GM13977 (cell line): Measurements from ENCODE around the gene CALML3.

Source experiments
- DNase-seq: peaks from one replicate; pipeline ENCODE4 v3.0.0; 2012; ENCODE audit warnings: low spot score
- in situ Hi-C: fragments of 300-500 bp; cut with MboI; formaldehyde crosslinking; loops from one replicate; pipeline ENCODE4 v1.12.0; 2022; ENCODE audit warnings: low sequenced_read_pairs, low pct_unique_long_range_greater_than_20kb, mixed read lengths, inconsistent platforms; ENCODE audit not compliant: unreplicated experiment
- TF ChIP-seq, protein P1 (sequence below): IDR thresholded peaks from 2 replicates; pipeline ENCODE4 v1.5.1; 2012; ENCODE audit warnings: mild to moderate bottlenecking, control low read depth; ENCODE audit not compliant: insufficient read depth; ENCODE audit errors: extremely low read depth, missing control alignments

CALML3 gene

GRCh38 chr10:5485948-5486852 lies 38.6 kb upstream of the CALML3 start:
- in situ Hi-C loops: no loop called here
- TF ChIP-seq, protein P1, sequence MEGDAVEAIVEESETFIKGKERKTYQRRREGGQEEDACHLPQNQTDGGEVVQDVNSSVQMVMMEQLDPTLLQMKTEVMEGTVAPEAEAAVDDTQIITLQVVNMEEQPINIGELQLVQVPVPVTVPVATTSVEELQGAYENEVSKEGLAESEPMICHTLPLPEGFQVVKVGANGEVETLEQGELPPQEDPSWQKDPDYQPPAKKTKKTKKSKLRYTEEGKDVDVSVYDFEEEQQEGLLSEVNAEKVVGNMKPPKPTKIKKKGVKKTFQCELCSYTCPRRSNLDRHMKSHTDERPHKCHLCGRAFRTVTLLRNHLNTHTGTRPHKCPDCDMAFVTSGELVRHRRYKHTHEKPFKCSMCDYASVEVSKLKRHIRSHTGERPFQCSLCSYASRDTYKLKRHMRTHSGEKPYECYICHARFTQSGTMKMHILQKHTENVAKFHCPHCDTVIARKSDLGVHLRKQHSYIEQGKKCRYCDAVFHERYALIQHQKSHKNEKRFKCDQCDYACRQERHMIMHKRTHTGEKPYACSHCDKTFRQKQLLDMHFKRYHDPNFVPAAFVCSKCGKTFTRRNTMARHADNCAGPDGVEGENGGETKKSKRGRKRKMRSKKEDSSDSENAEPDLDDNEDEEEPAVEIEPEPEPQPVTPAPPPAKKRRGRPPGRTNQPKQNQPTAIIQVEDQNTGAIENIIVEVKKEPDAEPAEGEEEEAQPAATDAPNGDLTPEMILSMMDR: no peak

GRCh38 chr10:5486853-5487235 lies 37.9 kb upstream of the CALML3 start:
- no peak for DNase-seq
- TF ChIP-seq, protein P1: no peak
- in situ Hi-C loops: no loop called here

More at GRCh38 chr10:5485948-5486852, 38.6 kb upstream of the CALML3 start:
- DNase-seq: no peak

DNA sequence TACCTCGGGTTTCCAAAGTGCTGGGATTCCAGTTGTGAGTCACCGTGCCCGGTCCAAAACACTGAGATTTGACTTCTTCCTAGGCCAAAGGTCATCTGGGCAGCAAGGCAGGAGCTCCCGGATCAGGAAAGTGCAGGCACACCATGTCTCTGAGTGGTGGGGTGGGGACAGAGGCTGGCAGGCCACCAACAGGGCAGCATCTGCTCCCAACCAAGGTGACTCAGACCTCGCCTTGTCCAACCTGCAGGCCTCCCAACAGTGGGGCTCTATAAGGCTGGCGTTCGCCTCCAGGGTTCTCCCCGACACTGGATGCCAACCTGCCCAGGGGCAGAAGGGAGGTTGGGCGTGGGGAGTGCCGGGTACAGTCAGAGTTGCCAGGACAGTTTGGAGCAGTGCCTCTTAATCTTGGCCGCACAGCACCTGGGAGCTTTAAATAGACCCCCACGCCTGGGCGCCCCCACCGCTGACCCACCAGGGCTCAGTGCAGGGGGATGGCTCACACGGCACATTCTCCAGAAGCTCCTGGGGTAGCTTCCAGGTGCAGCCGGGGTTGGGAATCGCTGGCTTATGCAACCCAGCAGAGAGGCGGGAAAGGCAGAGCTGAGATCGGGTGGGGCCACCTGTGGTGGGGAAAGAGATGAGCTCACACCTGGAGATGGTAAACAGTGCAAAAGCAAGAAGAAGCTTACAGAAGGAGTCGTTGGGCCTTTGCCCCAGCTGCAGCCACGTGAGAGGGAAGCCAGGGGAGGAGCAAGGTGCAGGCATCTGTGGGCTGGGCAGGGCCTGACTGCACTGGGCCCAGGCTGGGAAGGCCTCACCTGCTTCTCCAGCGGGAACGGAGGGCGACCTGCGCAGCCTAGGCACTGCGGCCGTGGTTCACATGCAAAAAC lies 36.2 kb upstream of the CALML3 start:
- in situ Hi-C loops: no loop called here
- TF ChIP-seq, protein P1: no peak
- no peak for DNase-seq

- DNase-seq: no peak
- in situ Hi-C loops: no loop called here
- TF ChIP-seq, protein P1: no peak
Observed at GRCh38 chr10:5490032-5490431, 34.7 kb upstream of the CALML3 start.

DNA sequence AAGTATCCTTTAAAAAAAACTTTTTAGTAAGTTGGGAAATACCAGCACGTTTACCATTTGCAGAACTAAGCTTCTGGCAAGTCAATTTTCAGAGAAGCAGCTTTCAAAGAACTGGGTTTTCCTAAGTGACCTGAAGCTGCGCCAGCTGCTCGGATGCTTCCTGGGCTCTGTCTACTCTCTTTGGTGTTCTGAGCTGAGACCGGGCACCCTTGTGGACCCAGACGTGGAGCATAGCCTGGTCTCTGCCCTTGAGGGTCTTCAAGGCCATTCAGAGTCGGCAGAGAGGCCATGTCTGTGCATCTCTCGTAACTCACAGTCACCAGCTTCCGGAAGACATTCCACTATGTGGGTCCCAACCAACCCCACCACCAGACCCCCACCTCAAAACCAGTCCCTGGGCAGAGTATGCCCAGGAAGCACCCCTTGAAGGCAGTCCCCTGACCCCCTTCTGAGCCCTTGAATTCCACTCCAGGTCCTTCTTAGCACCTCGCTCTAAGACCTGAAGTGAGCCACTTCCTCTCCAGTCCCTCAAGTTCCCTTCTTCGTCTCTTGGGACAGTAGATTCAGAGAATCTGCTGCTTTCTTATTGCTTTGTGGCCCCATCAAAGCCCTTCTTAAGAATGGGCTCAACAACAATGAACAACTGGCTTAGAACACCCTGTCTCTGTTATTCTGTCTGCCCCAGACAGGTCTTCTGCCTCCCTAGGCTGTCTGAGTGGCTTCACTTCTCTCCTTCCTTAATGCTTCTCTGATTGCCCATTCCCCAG lies 33.9 kb upstream of the CALML3 start:
- no peak for DNase-seq
- in situ Hi-C loops: no loop called here
- TF ChIP-seq, protein P1: no peak

- no peak for DNase-seq
- in situ Hi-C loops: no loop called here
- TF ChIP-seq, protein P1: no peak
Observed at GRCh38 chr10:5491477-5491876, 33.3 kb upstream of the CALML3 start.
